GM12865 (cell line): ENCODE data around the gene DYDC2.

Experiments used
- DNase-seq: peaks from one replicate; pipeline ENCODE4 v3.0.0; 2010; ENCODE audit warnings: low read depth
- H3K4me3 ChIP-seq: 2 replicates; pipeline ENCODE4 v1.5.1; 2011; ENCODE audit warnings: mild to moderate bottlenecking, low read depth, low read length, control low read depth
- CTCF ChIP-seq: IDR thresholded peaks from 2 replicates; pipeline ENCODE4 v1.5.1; 2011; ENCODE audit warnings: low read length, control low read depth, low read depth, inconsistent platforms; ENCODE audit not compliant: insufficient read depth; ENCODE audit errors: missing control alignments

DYDC2 gene

GRCh38 chr10:80356563-80356988 lies at the start of gene DYDC2, which contains the start of gene DYDC1:
Gene DYDC2, plus strand, starts transcription at chr10:80356781. Its CDS starts 5,663 bp downstream, at chr10:80362444.
Gene DYDC1, minus strand, starts transcription at chr10:80356755. Its CDS starts 4,154 bp downstream, at chr10:80352601.
- TF ChIP-seq CTCF = no peak
- DNase-seq = peak; percentile 35
- no peak within 1 kb of the TSS for H3K4me3 ChIP-seq

GRCh38 chr10:80313523-80313922 lies 43.1 kb upstream of the DYDC2 start:
- no peak for TF ChIP-seq CTCF
- no peak for DNase-seq
- H3K4me3 ChIP-seq = no peak overlapping the region

- no peak for TF ChIP-seq CTCF
- H3K4me3 ChIP-seq = no peak overlapping the region
- DNase-seq = no peak
Measured at GRCh38 chr10:80315391-80315790, 41.2 kb upstream of the DYDC2 start.

GRCh38 chr10:80318742-80319141 lies 37.8 kb upstream of the DYDC2 start:
- DNase-seq = no peak
- no peak overlapping the region for H3K4me3 ChIP-seq
- no peak for TF ChIP-seq CTCF

- DNase-seq = no peak
- no peak for TF ChIP-seq CTCF
- H3K4me3 ChIP-seq = no peak overlapping the region
Measured at GRCh38 chr10:80319318-80319717, 37.3 kb upstream of the DYDC2 start.

- no peak for TF ChIP-seq CTCF
- DNase-seq = no peak
- no peak overlapping the region for H3K4me3 ChIP-seq
Measured at GRCh38 chr10:80319725-80320290, 36.8 kb upstream of the DYDC2 start.

GRCh38 chr10:80320377-80320776 lies 36.2 kb upstream of the DYDC2 start:
- TF ChIP-seq CTCF = no peak
- DNase-seq = no peak
- H3K4me3 ChIP-seq = no peak overlapping the region
